GM21367 (cell line): Measurements from ENCODE around the gene SGK1.

ENCODE experiments used
- ATAC-seq: cut with Tn5 transposase; IDR thresholded peaks from one replicate; pipeline ENCODE4 v1.9.1; 2021; ENCODE audit not compliant: unreplicated experiment

Gene SGK1

GRCh38 chr6:134132494-134133141 is 185.3 kb downstream of the SGK1 start:
- no peak for ATAC-seq

GRCh38 chr6:134131530-134132139 is 186.3 kb downstream of the SGK1 start:
- ATAC-seq: no peak

- no peak for ATAC-seq
Measured at GRCh38 chr6:134128146-134128545, 189.8 kb downstream of the SGK1 start.

- ATAC-seq: no peak
Measured at GRCh38 chr6:134123666-134124208, 194.2 kb downstream of the SGK1 start.

- ATAC-seq: no peak
Measured at GRCh38 chr6:134122775-134123174, 195.1 kb downstream of the SGK1 start.

GRCh38 chr6:134119486-134119885 is 198.4 kb downstream of the SGK1 start:
- no peak for ATAC-seq
